Keratinocyte (primary cell): ENCODE data around the gene SLC27A3. TPM values are rescaled to one million over a fixed set of nuclear protein-coding genes. Genes with fewer than 3 reads are reported as not detected.
A peak's percentile ranks its signal among the peaks of the same experiment; 100 is the strongest.

Experiments used
- DNase-seq: peaks from one replicate; pipeline ENCODE4 v3.0.0-alpha.2; 2011; ENCODE audit warnings: low read depth, missing footprints, low spot score
- FAIRE-seq: peaks from 2 replicates; lab custom pipeline; 2011; peaks lifted over from hg19 to GRCh38; lab: Jason Lieb, UNC
- H2AFZ ChIP-seq: 2 replicates; pipeline ENCODE4 v1.6.0; 2012; ENCODE audit warnings: low read length, control low read depth, inconsistent platforms; ENCODE audit not compliant: control insufficient read depth
- H3K27ac ChIP-seq: 2 replicates; pipeline ENCODE4 v1.5.1; 2011; ENCODE audit warnings: low read length; ENCODE audit not compliant: control insufficient read depth, insufficient read depth
- H3K27me3 ChIP-seq: 3 replicates; pipeline ENCODE4 v1.6.0; 2011; ENCODE audit warnings: low read length; ENCODE audit not compliant: control insufficient read depth, insufficient read depth; ENCODE audit errors: extremely low read depth
- H3K36me3 ChIP-seq, 2 experiments: 2 replicates in 1 of 2; 3 replicates in 1 of 2; pipeline ENCODE4 v1.5.1; 2011; ENCODE audit warnings: low read length in 2 of 2, mild to moderate bottlenecking in 1 of 2; ENCODE audit not compliant: control insufficient read depth in 2 of 2, insufficient read depth in 2 of 2; ENCODE audit errors: extremely low read depth in 1 of 2
- H3K4me1 ChIP-seq: 3 replicates; pipeline ENCODE4 v1.5.1; 2011; ENCODE audit warnings: low read length; ENCODE audit not compliant: control insufficient read depth, insufficient read depth; ENCODE audit errors: extremely low read depth
- H3K4me2 ChIP-seq: 3 replicates; pipeline ENCODE4 v1.6.0; 2011; ENCODE audit warnings: low read depth, low read length; ENCODE audit not compliant: control insufficient read depth, insufficient read depth; ENCODE audit errors: extremely low read depth
- H3K4me3 ChIP-seq, 3 experiments: fragments of 200-600 bp in 1 of 3; sonication (generic) in 1 of 3; 2 replicates in 2 of 3; 3 replicates in 1 of 3; pipeline ENCODE4 v1.5.1; 2011 to 2016; ENCODE audit warnings: low read length in 3 of 3, mild to moderate bottlenecking in 3 of 3, control low read depth in 2 of 3, inconsistent platforms in 1 of 3, low read depth in 1 of 3, mixed read lengths in 1 of 3, mixed run types in 1 of 3, moderate library complexity in 1 of 3; ENCODE audit not compliant: control insufficient read depth in 2 of 3, insufficient read depth in 2 of 3; ENCODE audit errors: extremely low read depth in 1 of 3
- H3K79me2 ChIP-seq: 2 replicates; pipeline ENCODE4 v1.6.0; 2012; ENCODE audit warnings: low read length; ENCODE audit not compliant: control insufficient read depth, insufficient read depth
- H3K9ac ChIP-seq: 3 replicates; pipeline ENCODE4 v1.6.0; 2011; ENCODE audit warnings: low read length; ENCODE audit not compliant: control insufficient read depth, insufficient read depth; ENCODE audit errors: extremely low read depth
- H3K9me1 ChIP-seq: 3 replicates; pipeline ENCODE4 v1.6.0; 2011; ENCODE audit warnings: low read length; ENCODE audit not compliant: control insufficient read depth, insufficient read depth; ENCODE audit errors: extremely low read depth
- H3K9me3 ChIP-seq: 2 replicates; pipeline ENCODE4 v1.5.1; 2012; ENCODE audit warnings: low read depth, low read length; ENCODE audit not compliant: control insufficient read depth
- H4K20me1 ChIP-seq: 3 replicates; pipeline ENCODE4 v1.6.0; 2011; ENCODE audit warnings: low read length; ENCODE audit not compliant: control insufficient read depth, insufficient read depth; ENCODE audit errors: extremely low read depth
- EZH2 ChIP-seq: IDR thresholded peaks from one replicate; pipeline ENCODE4 v1.6.1; 2012; ENCODE audit warnings: inconsistent platforms, mild to moderate bottlenecking, low read length, moderate library complexity
- dilution Hi-C: fragments of 300-500 bp; cut with MboI; formaldehyde crosslinking; loops from one replicate; pipeline ENCODE4 v1.7.0; 2020; ENCODE audit warnings: low sequenced_read_pairs; ENCODE audit not compliant: extremely low pct_ligation_motif_present
- polyA plus RNA-seq, 5 experiments: library from polyadenylated mRNA; depleted of rRNA in 3 of 5; stranded (reverse) in 3 of 5; stranded (forward) in 1 of 5; unstranded in 1 of 5; fragments of >200 nt; gene quantifications; 1 replicate in 1 of 5; 2 replicates in 3 of 5; 3 replicates in 1 of 5; pipeline versions ENCODE4 v1.2.1 to v1.2.3, GENCODE V29; 2011 to 2012; ENCODE audit warnings: missing spikeins in 2 of 5, low read depth in 1 of 5, low replicate concordance in 1 of 5
- TF ChIP-seq, protein P1 (sequence below), 3 experiments: IDR thresholded peaks in 1 of 3; conservative IDR thresholded peaks in 1 of 3; optimal IDR thresholded peaks in 1 of 3; 2 replicates in 2 of 3; 3 replicates in 1 of 3; pipeline versions ENCODE3 to v1.5.1; 2011; ENCODE audit warnings: low read length in 3 of 3, mild to moderate bottlenecking in 3 of 3, moderate library complexity in 2 of 3, control low read depth in 1 of 3, inconsistent platforms in 1 of 3; ENCODE audit not compliant: insufficient read depth in 2 of 3; ENCODE audit errors: extremely low read depth in 1 of 3

The SLC27A3 gene
- polyA plus RNA-seq, 1 donor (not counting 4 experiments of a cell fraction or from before 2014, with no cell fraction given), result 7.4 TPM

DNA sequence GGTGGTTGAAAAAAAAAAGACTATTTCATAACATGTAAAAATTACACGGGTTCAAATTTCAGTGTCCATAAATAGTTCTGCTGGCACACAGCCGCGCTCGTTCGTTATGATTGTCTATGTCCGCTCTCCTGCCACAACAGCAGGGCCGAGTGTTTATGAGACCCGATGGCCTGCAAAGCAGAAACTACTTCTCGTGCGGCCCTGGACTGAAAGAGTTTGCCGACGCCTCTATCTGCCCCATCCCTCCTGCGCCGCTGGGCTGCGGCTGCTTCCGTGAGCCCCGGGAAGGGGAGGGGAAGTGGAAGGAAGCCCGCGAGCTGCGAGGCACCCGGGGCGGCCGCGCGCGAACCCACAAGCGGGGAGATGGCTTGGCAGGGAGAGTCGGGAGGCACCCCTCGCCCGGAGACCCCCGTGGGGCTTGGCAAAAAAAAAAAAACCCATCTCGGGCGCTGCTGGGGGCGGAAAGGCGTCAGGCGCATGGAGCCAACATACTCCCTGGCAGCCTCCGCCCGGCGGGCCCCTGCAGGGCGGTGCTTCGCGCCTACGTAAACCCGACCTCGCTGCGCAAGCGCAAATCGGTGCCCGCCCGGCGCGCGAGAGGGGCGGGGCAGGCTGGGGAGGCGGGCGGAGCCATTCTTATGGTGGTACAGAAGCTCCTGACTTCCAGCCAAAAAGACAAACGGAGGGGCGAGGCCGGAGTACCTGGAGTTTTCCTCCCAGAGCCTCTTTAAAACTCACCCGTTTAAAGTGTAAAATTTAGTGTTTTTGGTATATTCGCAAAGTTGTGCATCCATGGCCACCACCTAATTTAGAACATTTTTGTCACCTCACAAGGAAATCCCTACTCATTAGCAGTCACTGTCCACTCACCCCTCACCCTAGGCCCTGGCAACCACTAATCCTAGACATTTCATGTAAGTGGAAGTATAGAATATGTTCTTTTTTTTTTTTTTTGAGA is 8.3 kb downstream of the SLC27A3 start:
- DNase-seq, result no peak
- no peaks in the 10 kb centered on the region for H3K9me1 ChIP-seq
- peak overlapping the region; percentile 79 for H3K27ac ChIP-seq
- no peak for TF ChIP-seq EZH2
- TF ChIP-seq, protein P1, sequence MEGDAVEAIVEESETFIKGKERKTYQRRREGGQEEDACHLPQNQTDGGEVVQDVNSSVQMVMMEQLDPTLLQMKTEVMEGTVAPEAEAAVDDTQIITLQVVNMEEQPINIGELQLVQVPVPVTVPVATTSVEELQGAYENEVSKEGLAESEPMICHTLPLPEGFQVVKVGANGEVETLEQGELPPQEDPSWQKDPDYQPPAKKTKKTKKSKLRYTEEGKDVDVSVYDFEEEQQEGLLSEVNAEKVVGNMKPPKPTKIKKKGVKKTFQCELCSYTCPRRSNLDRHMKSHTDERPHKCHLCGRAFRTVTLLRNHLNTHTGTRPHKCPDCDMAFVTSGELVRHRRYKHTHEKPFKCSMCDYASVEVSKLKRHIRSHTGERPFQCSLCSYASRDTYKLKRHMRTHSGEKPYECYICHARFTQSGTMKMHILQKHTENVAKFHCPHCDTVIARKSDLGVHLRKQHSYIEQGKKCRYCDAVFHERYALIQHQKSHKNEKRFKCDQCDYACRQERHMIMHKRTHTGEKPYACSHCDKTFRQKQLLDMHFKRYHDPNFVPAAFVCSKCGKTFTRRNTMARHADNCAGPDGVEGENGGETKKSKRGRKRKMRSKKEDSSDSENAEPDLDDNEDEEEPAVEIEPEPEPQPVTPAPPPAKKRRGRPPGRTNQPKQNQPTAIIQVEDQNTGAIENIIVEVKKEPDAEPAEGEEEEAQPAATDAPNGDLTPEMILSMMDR (optimal IDR thresholded peaks at IDR 0.05 in 1 of 3, IDR thresholded peaks at IDR 0.05 in 1 of 3, conservative IDR thresholded peaks at IDR 0.05 in 1 of 3; ENCODE audit: extremely low read depth in 1 of 3, insufficient read depth in 2 of 3, low read length in 3 of 3), result no peak
- peaks cover 5% of the 10 kb centered on the region for H3K4me1 ChIP-seq
- peak overlapping the region; percentile 95 for H3K4me2 ChIP-seq
- peak overlapping the region; percentile 50 to 87 (median 83) for H3K4me3 ChIP-seq
- H4K20me1 ChIP-seq, result no peaks in the 10 kb centered on the region
- dilution Hi-C loops, result no loop called here
- no peaks in the 10 kb centered on the region for H3K27me3 ChIP-seq
- no peak for FAIRE-seq
- H3K9me3 ChIP-seq, result no peaks in the 10 kb centered on the region
- no peaks in the 10 kb centered on the region for H3K79me2 ChIP-seq
- H3K9ac ChIP-seq, result peak overlapping the region; percentile 87
- no peaks in the 10 kb centered on the region for H3K36me3 ChIP-seq
- H2AFZ ChIP-seq, result peak overlapping the region; percentile 87

DNA sequence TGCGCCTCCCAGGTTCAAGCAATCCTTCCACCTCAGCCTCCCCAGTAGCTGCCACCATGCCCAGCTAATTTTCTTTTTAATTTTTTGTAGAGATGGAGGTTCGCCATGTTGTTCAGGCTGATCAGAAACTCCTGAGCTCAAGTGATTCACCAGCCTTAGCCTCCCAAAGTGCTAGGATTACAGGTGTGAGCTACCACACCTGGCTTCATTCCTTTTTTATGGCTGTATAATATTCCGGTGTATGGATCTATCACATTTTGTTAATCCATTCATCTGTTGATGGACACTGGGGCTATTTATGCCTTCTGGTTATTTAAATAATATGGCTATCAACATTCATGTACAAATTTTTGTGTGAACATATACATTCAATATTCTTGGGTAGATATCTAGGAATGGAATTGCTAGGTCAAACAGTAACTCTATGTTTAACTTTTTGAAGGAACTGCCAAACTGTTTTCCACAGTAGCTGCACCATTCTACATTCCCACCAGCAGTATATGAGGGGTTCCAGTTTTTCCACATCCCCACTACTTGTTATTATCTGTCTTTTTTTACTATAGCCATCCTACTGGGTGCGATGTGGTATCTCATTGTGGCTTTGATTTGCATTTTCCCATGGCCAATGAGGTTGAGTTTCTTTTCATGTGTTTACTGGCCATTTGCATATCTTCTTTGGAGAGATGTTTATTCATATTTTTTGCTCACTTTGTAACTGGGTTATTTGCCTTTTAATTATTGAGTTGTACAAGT is 11.0 kb downstream of the SLC27A3 start:
- TF ChIP-seq, protein P1 (optimal IDR thresholded peaks at IDR 0.05 in 1 of 3, IDR thresholded peaks at IDR 0.05 in 1 of 3, conservative IDR thresholded peaks at IDR 0.05 in 1 of 3; ENCODE audit: extremely low read depth in 1 of 3, insufficient read depth in 2 of 3, low read length in 3 of 3), result no peak
- no peak for FAIRE-seq
- peaks cover 10% of the 10 kb centered on the region for H3K4me1 ChIP-seq
- H4K20me1 ChIP-seq, result no peaks in the 10 kb centered on the region
- dilution Hi-C loops, result no loop called here
- no peak for DNase-seq
- H3K4me3 ChIP-seq, result no peak overlapping the region
- peaks cover 5% of the 10 kb centered on the region for H3K27me3 ChIP-seq
- no peaks in the 10 kb centered on the region for H3K9me1 ChIP-seq
- H3K79me2 ChIP-seq, result no peaks in the 10 kb centered on the region
- H3K4me2 ChIP-seq, result no peak overlapping the region
- no peak overlapping the region for H3K27ac ChIP-seq
- no peaks in the 10 kb centered on the region for H3K9me3 ChIP-seq
- H3K36me3 ChIP-seq, result no peaks in the 10 kb centered on the region
- H3K9ac ChIP-seq, result no peak overlapping the region
- no peak overlapping the region for H2AFZ ChIP-seq
